Measurements from ENCODE around the gene AGPAT4.
"Not testable (repeated sequence)": the region's sequence is repeated elsewhere in the genome, so short reads cannot be mapped to it uniquely, and the experiment has no call there.

Gene AGPAT4

DNA sequence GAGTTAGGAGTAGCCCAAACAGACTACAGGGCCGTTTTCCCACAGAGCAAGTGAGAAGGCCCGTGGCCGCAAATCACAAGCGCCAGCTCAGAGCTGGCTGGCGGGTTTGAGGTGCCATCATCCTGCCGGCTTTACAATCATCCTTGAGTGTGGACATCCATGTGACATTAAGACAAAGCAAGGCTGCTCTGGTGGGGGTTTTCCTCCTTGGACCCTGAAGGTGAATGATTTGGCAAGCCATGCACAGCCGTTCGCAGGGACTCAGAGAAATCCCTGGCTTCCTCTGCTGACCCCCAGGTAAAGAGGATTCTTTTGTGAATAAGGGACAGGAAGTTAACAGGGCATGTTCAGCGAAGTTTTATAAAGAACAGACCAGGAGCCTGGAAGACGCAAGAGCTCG lies 137.2 kb downstream of the AGPAT4 start:
- no peak for DNase-seq

DNA sequence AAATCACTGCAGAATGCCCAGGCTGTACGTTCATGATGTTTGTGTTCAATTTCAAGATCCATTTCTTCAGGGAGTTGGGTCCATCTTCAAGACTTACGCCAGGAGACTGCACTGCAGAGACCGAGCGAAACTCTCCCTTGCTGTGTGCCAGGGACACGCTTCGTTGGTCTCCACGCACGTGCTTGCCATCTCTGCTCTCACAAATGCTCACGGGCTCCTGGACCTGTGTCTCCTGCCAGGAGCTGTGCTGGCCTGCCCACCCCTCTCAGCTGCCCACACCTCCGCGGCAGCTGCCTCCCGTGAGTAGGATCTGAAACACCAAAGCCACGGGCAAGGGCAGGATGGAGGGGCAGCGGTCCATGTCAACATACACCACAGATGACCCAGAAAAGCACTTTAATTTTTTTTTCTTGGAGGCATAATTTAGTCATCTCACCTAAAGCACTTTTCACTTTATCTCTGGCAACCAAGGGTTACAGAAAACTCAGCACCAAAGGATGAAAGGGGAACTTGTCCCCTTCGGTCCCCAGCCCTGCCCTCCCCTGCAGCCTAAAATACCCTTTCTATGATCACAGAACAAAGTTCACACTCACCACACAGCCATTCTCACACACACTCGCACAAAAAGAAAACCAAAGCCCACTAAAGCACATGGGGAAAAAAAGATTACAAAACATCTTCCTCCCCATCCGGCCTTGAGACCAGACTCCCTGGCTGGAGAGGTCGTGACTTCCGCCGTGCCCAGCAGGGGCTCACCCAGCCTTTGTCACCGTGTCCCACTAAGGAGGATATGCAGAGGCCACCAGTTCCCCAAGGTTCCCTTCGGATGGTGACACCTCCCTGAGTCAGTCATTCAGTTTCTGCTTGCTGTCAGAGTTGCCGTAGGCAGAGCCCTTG lies 137.9 kb downstream of the AGPAT4 start:
- no peak for DNase-seq

DNA sequence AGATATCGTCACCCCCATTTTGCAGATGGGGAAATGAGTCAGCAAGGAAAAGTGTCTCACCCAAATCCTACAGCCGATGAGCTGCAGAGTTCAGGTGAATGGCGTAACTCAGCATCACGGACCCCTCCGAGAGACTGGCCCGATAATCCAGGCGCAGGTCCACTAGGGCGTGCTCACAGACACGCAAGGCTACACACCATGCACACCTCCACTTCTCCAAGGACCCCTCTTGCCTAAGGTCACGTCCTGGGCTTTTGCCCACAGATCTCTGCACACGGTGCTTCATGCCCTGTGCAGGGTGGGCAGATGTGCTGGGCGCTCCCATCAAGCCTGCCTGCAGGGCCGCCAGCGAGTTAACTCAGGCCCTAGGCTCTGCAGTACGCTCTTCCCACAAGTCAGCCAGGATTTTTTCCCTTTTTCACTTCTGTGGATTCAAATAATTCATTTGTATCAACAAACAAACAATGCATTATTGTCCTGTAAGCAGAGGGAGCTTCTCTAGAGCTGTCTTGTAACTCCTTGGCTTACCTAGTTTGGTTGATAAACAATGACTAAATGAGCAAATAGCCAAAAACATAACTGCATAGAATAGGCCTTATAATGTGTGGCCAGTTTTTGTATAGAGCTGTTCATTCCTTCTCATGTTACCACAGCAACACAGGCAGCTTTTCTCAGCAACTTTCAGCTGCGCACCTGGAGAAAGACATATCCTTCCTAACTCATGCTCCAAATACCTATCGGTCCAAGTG lies 139.1 kb downstream of the AGPAT4 start:
- no peak for DNase-seq

DNA sequence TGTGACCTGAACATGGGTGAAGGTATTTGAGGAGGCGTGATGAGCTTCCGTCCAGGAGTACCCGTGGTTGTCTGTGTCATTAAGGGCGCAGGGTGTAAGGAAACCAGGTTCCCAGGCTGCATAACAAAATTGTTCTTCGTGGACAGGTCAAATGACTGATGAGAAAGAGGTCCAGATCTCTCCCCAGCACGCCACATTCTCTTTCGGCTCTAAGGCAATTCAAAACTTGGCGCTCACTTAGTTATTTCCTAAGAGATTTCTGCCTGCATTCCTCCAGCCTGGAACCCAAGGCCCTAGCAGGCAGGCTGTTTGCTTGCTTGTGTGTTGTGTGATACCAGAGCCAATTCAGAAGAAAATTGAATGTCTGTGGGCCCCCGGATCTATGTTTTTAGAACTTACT lies 139.9 kb downstream of the AGPAT4 start:
- DNase-seq, result no peak

DNA sequence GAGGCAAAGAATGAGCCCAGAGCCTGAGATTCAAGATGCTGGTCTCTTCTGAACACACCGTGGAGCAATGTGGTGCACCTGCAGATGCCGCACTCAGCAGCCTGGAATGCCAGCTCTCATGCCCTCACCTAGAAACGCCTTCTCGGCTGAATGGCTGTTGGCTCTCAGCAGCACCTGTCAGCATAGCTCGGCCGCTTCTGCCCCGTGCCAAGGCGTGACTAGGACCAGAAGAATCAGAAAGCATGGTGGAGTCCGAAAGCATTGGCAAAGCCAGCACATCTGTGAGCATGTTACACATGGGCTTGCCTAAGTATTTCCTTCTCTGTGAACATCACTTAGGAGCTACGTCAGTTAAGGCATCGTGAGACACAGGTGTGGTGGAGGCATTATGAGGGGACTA lies 141.5 kb downstream of the AGPAT4 start:
- DNase-seq, result no peak

DNA sequence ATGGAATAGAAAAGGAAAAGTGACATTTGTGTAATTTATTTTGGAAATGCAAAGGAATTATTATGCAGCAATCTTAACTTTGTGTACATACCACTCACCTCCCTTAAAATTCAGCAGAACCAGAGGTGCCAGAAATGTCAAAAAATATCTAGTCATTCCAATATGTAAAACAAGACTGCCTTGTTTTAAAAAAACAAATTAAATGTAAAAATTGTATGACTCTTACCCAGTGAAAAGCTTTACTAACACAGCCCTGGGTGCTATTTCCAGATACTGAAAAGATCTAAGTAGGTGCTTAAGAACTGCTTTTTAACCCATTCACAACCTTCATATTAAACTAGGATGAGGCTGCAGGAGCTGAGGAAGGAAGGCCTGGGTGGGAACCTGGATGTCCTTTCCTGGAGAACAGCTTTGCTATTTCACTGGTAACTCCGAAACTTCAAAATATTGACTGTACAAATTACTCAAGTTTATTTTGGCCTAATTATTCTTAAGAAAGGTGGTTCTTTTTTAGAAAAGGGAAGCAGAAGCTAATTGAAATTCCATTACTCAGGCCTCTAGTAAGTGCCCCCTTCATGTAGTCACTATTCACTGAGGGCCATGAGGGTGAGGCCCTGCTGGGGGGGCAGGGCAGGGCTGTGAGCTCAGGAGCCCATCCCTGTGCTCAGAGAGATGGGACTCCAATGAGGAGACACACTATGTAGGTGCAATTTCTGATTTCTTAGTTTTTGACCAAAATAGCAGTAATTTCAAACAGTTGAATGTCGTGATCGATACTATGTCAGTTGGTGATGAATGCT lies 142.7 kb downstream of the AGPAT4 start:
- DNase-seq, result no peak

DNA sequence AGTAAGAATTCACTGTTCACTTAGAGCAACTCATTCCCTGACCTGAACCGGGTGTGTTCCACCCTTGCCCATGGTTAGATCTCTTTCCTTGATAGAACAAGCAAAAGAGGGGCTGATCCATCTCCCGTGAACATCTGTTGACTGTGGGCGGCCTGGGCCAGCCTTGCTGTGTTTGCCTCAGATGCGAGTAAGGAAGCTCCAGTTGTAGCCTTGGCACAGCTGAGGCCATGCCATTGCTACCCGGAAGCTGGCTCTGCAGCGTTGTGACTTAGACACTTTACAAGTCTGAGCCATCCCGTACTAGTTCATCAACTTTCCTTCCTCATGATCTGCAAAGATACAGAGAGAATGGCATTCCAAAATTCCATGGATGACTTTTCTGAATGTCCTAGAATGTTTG lies 143.3 kb downstream of the AGPAT4 start:
- DNase-seq, result no peak

DNA sequence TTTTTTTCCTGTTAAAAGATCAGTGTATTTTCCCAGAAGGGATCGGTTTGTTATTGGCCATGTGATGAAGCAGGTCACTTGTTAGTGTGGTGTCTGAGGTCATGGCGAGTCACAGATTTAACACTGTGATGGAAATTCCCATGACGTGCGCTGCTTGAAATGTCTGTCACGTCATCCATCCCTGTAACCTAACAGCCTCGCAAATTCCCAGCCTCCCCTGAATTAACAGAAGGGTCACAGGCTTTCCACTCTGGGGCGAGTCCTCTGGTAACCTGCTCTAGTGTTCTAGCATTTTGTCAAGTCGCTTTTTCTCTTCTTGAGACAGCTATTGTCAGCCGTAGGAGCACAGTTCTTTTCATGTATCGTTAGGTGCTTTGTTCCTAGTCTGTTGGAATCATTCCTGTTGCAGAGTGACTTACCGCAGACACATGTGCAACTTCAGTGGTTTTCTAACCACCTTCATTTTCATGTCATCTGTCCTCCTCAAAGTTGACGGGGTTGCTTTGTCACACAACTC lies 145.1 kb downstream of the AGPAT4 start:
- DNase-seq, result peak; percentile 64

DNA sequence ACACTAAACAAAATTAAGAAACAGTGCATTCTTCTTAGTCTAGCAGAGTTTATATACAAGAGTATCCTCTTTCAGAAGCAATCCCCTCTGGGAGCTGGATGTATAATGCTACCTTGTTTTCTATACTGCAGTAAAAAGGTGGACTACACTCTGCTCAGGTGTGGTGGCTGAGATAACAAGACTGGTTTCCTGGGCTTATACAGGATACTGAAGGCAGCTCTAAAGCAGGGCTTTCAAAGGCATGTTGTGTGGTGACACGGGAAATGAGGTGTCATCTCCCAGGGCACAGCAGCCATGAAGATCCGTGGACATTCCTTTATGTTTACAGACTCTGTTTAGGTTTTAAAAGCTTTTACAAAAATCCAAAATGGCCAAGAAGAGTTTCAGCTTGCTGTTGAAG lies 145.6 kb downstream of the AGPAT4 start:
- no peak for DNase-seq

DNA sequence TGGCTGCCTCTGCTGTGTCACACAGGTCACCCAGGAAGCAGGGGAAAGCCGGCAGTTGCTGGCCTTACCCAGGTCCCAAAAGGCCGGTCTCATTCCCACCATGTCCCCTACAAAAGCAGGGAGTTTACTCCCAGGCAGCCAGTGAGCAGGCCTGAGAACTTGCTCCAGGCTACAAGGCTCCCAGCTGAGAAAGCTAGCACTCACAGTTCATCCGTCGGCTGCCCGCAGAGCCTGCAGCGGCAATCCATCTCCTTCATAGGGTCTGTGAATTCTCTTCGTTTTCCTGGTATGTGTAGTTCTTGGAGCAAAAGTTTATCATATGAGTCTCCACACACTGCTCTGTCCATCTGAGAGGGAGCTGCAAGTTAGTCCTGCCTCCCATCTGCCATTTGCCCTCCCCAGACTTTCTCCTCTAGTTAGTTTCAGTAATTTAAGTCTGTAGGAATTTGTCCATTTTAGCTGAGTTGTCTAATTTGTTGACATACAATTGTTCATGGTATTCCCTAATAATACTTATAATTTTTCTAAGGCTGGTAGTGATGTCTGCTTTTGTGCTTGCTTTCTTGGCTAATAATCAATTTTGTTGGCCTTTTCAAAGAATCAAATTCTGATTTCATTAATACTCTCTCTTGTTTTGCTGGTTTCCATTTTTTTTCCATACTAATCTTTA lies 146.7 kb downstream of the AGPAT4 start:
- no peak for DNase-seq

DNA sequence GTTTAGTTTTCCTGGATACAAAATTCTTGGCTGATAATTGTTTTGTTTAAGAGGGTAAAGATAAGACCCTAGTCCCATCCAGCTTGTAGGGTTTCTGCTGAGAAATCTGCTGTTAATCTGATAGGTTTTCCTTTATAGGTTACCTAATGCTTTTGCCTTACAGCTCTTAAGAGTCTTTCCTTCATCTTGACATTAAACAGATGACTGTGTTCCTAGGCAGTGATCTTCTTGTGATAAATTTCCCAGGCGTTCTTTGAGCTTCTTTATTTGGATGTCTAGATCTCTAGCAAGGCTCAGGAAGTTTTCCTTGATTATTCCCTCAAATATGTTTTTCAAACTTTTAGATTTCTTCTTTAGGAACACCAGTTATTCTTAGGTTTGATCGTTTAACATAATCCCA lies 148.3 kb downstream of the AGPAT4 start:
- DNase-seq, result no peak

DNA sequence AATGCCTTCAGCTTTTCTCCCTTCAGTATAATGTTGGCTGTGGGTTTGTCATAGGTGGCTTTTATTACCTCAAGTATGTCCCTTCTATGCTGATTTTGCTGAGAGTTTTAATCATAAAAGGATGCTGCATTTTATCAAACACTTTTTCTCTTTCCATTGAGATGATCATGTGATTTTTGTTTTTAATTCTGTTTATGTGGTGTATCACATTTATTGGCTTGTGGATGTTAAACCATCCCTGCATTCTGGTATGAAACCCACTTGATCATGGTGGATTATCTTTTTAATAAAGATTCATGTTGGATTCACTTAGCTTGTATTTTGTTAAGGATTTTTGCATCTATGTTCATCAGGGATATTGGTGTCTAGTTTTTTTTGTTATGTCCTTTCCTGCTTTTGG lies 150.5 kb downstream of the AGPAT4 start:
- DNase-seq, result not testable (repeated sequence)

DNA sequence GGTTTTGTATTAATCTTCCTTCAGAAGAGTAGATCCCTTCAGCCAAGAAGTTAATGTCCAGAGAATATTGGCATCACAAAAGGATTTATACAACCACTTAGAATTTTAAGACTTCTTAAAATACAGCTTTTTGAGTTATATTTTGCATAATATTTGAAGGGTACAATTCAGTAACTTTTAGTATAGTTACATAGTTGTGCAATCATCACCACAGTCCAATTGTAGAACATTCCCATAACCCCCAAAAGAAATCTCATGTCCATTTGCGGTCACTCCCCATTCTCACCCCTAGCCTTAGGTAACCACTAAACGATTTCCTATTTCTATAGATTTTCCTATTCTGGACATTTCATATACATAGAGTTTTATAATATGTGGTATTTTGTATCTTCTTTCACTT lies 155.9 kb downstream of the AGPAT4 start:
- no peak for DNase-seq

DNA sequence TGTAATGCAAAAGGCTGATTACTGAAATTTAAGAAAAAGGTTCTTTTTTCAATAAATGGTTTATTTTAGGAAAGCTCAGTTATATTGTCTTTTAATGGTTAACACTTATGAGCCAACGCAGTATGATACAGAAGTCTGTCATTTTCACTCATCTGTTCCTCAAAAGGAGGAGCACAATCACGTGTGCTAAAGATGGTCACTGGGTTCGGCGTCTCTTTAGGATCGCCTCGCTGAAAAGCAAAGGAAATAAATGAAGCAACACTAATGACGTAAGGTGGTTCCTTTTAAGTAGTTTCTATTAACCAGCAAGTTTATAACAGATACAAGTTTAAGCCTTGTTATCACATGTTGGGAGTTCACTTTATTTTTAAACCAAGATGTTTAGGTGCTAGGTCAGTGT lies 156.6 kb downstream of the AGPAT4 start:
- no peak for DNase-seq

DNA sequence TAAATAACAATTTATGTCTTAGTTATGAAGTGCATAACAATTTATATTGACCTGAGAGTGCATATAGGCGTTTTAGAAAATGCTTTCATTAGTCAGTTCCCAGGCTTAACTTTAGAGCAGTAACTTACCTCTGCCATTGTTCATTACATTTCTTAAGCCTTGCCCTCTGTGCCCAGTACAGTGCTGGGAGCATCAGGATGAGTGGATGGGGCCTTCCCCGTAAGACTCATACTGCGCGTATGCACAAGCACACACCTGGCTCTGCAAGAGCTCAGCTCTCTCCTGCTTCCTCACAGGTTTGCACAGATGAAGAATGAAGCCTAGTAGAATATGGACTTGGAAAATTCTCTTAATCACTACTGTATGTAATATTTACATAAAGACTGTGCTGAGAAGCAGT lies 157.3 kb downstream of the AGPAT4 start:
- DNase-seq, result no peak

DNA sequence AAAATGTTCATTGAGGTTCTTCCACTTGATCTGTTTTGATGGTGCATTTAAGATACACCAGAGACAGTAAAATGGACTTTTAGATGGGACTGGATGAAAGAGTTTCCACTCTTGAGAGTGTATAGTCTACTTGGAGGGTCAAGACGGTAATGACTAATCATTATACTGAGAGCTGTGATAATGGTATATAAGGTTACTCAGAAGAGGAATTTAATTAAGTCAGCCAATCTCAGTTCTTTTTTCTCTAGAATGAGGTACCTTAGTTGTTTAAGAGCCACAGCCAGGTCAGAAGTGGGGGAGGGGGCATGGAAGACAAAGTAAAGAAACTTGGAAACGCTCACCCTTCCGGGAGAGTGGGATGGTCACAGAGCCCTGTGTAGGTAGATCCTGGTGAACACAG lies 158.4 kb downstream of the AGPAT4 start:
- no peak for DNase-seq

DNA sequence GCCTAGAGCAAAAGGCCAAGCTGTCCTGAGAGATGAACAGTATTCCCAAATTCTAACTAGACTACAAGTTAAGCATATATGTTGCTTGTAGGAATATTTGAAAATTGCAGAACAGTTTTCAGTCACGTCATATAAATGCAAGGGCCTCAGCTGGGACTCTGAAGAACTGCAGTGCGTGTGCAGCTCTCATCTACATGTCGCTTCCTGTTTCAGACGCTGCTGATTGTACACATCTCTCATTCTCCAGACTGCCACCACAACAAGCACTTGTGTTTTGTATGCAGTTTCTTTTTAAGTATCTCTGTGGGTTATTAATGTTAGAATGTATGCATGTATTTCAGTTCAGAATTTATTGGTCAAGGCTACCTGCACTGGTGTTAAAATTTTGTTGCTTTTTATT lies 162.6 kb downstream of the AGPAT4 start:
- no peak for DNase-seq

DNA sequence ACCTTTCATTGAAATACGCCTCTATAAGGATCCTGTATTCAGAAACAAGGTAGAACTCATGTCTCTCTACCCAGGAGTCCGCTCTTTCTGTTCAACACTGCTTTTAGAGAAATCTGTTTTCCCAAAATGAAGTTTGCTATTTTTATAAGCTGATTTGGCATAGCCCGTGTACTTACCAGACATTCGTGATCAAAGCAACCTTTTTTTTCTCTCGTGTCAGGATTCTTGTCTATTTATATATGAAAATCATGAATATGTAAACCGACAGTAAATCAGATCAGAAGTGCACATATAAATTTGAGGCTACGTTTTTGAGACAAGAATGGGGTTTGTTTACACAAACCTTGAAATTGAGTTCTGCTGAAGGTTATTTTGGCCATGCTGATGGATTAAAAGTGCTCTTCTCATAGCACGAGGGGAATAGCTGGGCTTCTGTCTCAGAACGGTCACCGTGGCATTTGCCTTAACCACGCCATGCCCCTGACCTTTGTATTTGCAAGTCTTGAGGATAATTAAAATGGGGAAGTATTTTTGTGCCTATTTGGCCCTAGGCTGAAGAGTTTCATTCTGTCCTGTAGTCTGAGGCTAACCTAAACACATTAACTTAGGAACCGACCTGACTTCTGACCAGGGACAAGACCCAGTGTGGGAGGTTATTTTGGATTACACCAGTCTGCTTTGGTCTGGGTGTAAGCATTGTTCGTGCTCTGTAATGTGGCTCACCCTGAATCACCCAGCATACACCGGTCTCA lies 163.7 kb downstream of the AGPAT4 start:
- DNase-seq, result no peak

DNA sequence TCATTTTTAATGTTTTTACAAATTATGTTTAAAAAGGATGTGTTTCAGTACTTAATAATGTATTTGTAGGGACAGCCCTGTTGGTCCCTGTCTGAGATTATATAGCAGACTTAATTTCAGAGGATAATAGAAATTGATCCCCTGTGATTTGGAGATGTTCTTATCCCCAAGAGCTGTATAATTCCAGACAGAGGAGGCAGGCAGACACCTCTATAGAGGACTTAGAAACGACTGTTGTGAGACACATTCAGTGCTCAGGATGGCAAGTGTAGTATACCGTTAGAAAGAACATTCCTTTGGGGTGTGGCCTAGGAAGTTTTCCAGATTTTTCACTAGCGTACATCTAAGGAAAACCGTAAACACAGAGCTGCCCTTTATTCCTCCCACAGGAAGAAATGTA lies 164.5 kb downstream of the AGPAT4 start:
- no peak for DNase-seq

DNA sequence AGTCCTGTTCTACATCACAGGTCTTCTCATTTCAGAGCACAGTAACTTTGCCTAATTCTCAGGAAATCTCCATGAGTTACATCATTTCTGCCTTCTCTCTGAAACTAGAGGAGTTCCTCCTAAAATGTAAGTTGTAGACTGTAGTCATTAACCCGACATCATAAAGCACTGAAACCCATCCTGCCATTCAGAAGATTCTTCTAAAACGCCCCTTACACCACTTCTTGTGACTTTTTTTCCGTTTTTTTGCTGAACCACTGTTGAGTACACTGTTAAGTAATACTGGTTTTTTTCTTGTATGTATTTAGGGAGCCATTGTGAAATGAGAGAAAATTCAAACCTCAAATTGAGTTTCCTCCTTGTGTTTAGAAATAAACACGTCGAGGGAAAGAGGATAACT lies 164.9 kb downstream of the AGPAT4 start:
- DNase-seq, result no peak

DNA sequence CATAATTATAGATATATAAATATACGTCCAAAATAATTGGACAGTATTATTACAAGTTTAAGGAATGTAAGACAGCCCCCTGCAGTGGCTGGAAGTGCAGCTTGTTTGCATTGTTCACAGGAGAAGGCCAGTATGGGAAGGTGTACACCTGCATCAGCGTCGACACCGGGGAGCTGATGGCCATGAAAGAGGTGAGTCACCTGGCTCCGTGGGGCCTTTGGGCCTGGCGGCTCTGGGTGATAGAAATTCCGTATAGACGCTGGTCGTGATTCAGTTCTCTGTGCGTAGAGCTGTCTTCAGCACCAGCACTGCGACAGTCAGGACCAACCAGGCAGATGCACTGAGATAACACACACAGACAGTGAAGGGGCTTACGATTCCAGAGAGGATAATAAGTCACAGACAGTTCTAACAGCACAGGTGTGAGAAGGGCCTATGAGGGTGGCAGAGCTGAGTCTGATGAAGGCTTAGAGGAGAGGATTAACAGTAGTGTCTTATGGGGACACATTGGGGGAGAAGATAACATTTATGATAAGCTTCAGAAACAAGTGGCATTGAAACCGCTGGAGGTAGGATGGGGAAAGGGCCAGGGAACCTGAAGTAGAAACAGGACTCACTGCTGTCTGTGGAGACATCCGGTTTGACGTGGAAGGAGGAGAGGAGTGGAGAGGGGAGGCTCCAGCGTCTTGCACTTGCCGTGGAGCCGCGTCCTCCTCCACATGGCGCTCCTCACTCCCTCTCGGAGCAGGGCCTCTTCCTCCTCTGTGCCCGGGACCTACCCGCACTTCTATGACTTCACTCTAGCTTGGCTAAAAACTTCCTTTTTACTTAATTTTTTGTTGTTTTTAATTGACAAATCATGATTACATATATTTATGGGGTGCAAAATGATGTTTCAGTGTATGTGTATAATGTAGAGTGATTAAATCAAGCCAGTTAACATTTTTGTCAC lies 165.8 kb downstream of the AGPAT4 start:
- no peak for DNase-seq

Data from T1000 (cell line).